HG03457 (cell line): ENCODE results near the gene ZNF768.
"Not testable (repeated sequence)": the region's sequence is repeated elsewhere in the genome, so short reads cannot be mapped to it uniquely, and the experiment has no call there.

Experiments used
- ATAC-seq: cut with Tn5 transposase; IDR thresholded peaks from one replicate; pipeline ENCODE4 v1.9.1; 2021; ENCODE audit warnings: moderate number of reproducible peaks; ENCODE audit not compliant: unreplicated experiment

Gene ZNF768

DNA sequence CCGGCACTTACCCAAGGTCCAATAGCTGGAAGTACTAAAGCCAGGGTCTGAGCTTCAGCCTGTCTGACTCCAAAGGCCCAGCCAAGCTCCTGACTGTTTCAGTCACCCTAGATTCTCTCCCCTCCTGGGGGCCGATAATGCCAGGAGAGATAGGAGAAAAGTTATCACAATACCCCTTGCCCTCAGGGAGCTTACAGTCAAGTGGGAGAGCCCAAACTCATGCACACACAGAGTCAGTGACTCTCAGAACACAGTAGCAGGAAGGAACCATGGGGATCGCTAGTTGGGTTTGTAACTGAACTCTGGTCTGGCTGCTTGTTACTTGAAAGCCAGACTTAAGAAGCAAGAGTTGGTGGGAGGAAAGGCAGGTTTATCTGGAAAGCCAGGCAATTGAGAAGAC, 14.9 kb downstream of the ZNF768 start:
- ATAC-seq: no peak

- ATAC-seq: no peak
Measured at GRCh38 chr16:30510376-30510938, 15.9 kb downstream of the ZNF768 start.

DNA sequence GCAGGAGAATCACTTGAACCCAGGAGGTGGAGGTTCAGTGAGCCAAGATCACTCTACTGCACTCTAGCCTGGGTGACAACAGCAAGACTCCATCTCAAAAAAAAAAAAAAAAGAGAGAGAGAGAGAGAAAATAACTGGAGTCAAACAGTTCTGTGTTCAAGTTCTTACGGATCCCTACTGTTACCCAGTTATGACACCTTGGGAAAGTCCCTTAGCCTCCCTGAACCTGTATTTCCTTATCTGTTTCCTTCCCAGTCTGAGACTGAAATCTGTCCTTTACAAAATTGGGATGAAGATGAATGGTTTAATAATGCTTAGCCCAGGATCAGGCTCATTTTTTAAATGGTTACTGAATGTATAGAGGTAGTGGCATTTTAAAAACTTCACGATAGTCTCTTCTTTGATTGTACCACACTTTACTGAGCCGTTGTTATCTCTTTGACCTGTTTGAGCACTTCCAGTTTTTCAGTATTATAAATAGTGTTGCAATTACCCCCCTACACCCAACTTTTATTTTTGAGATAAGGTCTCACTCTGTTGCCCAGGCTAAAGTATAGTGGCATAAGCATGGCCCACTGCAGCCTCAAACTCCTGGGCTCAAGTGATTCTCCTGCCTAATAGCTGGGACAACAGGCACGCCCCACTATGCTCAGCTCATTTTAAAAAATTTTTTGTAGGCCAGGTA, 17.1 kb downstream of the ZNF768 start:
- ATAC-seq: no peak

GRCh38 chr16:30503403-30504296, 22.7 kb downstream of the ZNF768 start:
- ATAC-seq: no peak

DNA sequence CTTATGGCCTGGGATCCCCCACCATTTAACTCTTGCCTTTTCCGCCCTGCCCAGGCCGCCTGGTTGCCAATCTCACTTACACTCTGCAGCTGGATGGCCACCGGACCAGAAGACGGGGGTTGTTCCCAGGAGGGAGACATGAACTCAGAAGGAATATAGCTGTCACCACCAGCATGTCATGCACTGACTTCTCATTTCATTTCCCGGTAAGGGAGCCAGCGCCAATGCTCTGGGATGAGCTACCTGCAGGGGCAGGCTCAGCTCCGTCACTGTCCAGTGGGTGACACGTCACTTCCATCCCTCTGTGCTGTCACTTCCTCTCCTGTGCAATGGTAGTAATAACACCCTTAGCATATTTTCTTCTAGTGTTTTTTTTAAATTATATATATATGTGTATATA, 27.1 kb downstream of the ZNF768 start:
- ATAC-seq: no peak

- no peak for ATAC-seq
Measured at GRCh38 chr16:30494709-30495108, 31.7 kb downstream of the ZNF768 start.

- ATAC-seq: no peak
Measured at GRCh38 chr16:30493941-30494488, 32.4 kb downstream of the ZNF768 start.

GRCh38 chr16:30491744-30492308, 34.5 kb downstream of the ZNF768 start:
- no peak for ATAC-seq

DNA sequence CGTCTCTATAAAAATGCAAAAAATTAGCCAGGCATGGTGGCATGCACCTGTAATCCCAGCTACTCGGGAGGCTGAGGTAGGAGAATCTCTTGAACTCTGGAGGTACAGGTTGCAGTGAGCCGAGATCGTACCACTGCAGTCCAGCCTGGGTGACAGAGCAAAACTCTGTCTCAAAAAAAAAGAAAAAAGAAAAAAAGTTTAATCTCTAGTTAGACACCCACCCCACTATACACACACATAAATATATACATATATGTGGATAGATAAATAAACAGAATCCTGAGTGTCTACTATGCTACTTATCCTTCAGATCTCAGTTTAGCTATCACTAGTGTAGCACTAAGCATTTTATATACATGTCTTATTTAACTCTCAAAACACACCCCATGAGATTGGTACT, 35.1 kb downstream of the ZNF768 start:
- no peak for ATAC-seq

DNA sequence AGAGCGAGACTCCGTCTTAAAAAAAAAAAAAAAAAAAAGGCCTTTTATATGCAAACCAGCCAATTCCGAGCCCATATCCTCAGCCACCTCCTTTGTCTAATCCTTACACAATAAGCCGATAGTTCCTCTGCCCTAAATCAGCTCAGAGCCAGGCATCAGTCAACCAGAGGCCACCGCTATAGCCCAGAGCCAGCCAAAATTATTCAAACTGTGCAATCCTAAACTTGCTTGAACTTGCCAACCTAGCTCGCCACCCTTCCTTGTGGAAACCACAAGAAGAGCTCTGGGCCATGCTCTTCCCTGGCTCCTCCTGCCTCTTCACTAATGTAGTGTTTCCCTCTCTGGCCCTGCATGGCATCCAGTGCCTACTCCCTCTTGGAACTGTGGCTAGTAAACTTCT, 36.2 kb downstream of the ZNF768 start:
- no peak for ATAC-seq

DNA sequence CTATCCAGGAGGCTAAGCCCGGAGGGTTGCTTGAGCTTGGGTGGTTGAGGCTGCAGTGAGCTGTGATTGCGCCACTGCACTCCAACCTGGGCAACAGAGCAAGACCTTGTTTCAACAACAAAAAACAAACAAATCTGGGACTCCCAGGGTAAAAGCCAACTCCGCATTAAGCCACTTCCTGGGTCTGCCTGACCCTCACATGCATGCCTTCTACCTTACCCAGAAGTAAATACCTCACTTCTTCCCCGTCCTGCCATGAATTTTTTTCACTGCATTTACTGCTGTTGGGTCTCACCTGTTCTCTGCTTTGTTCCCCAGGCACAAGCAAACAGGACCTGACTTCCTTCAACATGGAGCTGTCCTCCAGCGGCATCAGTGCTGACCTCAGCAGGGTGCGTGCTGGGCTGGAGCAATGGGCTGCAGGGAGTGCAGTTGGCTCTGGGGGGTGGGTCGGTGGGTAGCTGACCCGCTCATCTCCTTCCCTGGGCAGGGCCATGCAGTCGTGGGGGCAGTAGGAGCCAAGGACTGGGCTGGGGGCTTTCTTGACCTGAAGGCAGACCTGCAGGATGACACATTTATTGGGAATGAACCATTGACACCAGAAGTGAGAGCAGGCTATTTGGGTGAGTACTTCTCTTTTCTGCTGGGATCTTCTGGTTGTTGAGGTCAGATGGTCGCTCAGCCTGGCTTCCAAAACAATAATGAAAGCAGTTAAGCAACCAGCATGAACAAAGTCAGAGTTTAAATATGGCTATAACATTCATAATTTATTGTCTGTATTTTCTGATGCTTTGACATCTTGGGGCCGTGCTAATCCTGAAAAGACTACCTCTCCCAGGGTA, 37.4 kb downstream of the ZNF768 start:
- ATAC-seq: no peak

DNA sequence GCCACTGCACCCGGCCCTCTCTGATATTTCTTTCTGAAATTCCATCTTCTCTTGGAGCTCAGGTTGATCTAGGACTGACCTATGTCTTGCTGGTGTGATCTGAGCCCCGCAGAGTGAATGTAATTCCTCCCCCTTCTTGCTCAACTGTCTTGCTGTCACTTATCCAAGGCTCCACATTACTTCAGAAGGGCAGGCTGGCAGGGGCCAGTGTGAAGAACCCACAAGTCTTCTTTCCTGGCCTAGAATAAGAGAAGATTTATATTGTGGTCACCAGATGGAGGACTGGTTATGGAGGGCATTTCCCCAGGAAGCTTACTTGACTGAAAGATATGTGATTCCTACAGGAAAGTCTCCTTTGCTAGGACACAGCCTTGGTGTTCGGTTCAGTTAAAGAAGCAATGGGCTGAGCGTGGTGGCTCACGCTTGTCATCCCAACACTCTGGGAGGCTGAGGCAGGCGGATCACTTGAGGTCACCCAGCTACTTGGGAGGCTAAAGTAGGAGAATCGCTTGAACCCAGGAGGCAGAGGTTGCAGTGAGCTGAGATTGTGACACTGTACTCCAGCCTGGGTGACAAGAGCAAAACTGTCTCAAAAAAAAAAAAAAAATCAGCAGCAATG, 40.4 kb downstream of the ZNF768 start:
- ATAC-seq: no peak

GRCh38 chr16:30484887-30485286, 41.5 kb downstream of the ZNF768 start:
- ATAC-seq: no peak

DNA sequence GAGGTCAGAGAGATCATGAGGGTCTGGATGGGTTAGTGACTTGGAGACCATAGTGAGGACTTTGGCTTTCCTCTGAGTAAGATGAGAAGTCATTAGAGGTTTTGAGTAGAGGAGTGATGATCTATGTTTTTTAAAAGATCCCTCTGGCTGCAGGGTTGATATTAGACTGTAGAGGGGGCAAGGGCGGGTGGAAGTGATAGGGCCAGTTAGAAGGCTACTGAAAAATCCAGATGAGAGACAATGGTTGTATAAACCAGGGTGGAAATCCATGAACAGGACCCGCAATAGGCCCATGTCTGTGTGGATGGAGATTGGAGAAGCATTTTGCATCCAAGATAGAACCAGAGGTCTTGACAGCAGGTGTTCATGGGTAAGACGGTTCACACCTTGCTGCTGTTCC, 44.0 kb downstream of the ZNF768 start:
- no peak for ATAC-seq

GRCh38 chr16:30481381-30481780, 45.0 kb downstream of the ZNF768 start:
- ATAC-seq: no peak

GRCh38 chr16:30478766-30479478, 47.4 kb downstream of the ZNF768 start:
- no peak for ATAC-seq

DNA sequence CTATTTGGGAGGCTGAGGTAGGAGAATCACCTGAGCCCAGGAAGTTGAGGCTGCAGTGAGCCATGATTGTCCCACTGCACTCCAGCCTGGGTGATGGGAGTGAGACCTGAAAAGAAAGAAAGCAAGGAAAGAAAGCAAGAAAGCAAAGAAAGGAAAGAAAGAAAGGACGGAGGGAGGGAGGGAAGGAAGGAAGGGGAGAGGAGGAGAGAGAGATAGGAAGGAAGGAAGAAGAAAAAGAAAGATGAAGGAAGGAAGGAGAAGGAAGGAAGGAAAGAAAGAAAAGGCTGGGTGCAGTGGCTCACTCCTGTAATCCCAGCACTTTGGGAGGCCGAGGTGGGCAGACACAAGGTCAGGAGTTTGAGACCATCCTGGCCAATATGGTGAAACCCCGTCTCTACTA, 48.6 kb downstream of the ZNF768 start:
- ATAC-seq: not testable (repeated sequence)

GRCh38 chr16:30476991-30477390, 49.4 kb downstream of the ZNF768 start:
- ATAC-seq: no peak

DNA sequence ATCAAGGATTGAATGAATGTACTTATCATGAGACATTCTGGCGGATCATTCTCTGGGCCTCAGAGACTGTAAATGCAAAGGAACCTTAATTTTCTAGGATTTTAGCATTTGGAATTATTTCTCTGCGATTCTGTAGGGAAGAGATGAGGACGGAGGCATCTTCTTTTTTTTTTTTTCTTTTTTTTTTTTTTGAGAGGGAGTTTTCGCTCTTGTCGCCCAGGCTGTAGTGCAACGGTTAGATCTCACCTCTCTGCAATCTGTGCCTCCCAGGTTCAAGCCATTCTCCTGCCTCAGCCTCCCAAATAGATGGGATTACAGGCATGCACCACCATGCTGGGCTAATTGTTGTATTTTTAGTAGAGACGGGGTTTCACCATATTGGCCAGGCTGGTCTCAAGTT, 51.7 kb downstream of the ZNF768 start:
- ATAC-seq: no peak
